Heart left ventricle (tissue), 16 donors: ENCODE results near the gene RBM47. TPM values are rescaled to one million over a fixed set of nuclear protein-coding genes. Genes with fewer than 3 reads are reported as not detected.

Experiments used
- ATAC-seq, 4 donors: fragments of 200-7000 bp; cut with Tn5 transposase; one replicate each; pipeline ENCODE4 v1.9.1; 2020 to 2022; ENCODE audit warnings: moderate library complexity in 4 of 4, mild to moderate bottlenecking in 3 of 4, moderate number of reproducible peaks in 1 of 4
- DNase-seq, 5 donors: peaks; one replicate each; pipeline ENCODE4 v3.0.0-alpha.2; 2020
- H3K27ac ChIP-seq, 12 donors: fragments of 200-600 bp; sonication (generic) in 4 of 12; one replicate each; pipeline versions ENCODE4 v1.5.0 to v1.8.0; 2016 to 2022; ENCODE audit warnings: mild to moderate bottlenecking in 2 of 12
- H3K27me3 ChIP-seq, 9 donors: fragments of 200-600 bp; sonication (generic) in 2 of 9; one replicate each; pipeline versions ENCODE4 v1.5.1 to v1.8.0; 2016 to 2022; ENCODE audit warnings: mild to moderate bottlenecking in 3 of 9
- H3K36me3 ChIP-seq, 9 donors: fragments of 200-600 bp; sonication (generic) in 2 of 9; one replicate each; pipeline versions ENCODE4 v1.5.0 to v1.8.0; 2018 to 2022; ENCODE audit warnings: mild to moderate bottlenecking in 2 of 9
- H3K4me1 ChIP-seq, 12 donors: fragments of 200-600 bp; sonication (generic) in 4 of 12; one replicate each; pipeline versions ENCODE4 v1.5.0 to v1.8.0; 2016 to 2022; ENCODE audit warnings: mild to moderate bottlenecking in 3 of 12
- H3K4me3 ChIP-seq, 12 donors: fragments of 200-600 bp; sonication (generic) in 4 of 12; one replicate each; pipeline versions ENCODE4 v1.5.0 to v1.8.0; 2017 to 2022; ENCODE audit warnings: mild to moderate bottlenecking in 9 of 12, moderate library complexity in 4 of 12
- H3K9me3 ChIP-seq, 12 donors: fragments of 200-600 bp; sonication (generic) in 4 of 12; one replicate each; pipeline versions ENCODE4 v1.5.0 to v1.8.0; 2016 to 2022; ENCODE audit warnings: mild to moderate bottlenecking in 1 of 12
- CTCF ChIP-seq, 12 donors: fragments of 200-600 bp; sonication (generic) in 4 of 12; IDR thresholded peaks; one replicate each; pipeline versions ENCODE4 v1.5.0 to v1.8.0; 2018 to 2022; ENCODE audit warnings: antibody characterized with exemption in 12 of 12, mild to moderate bottlenecking in 5 of 12
- POLR2A ChIP-seq, 2 donors: fragments of 450-650 bp; IDR thresholded peaks; one replicate each; pipeline ENCODE4 v1.6.1; 2017; ENCODE audit warnings: antibody characterized with exemption in 2 of 2, mild to moderate bottlenecking in 2 of 2, moderate library complexity in 2 of 2
- WGBS, 4 donors: extraction: QIAGEN DNeasy Blood & Tissue Kit in 2 of 4; methylation state at CpG; one replicate each; pipeline versions ENCODE4 v1.1.5 to v1.1.7; 2013 to 2018; 5-methylcytosine and 5-hydroxymethylcytosine counted together
- intact Hi-C, 10 donors: fragments of 100-400 bp; cut with DNase I; formaldehyde crosslinking; loops; one replicate each; pipeline versions ENCODE4 v1.11.1 to v1.14.2; 2022
- polyA plus RNA-seq, 2 donors: library from polyadenylated mRNA; stranded (reverse); fragments of 200-250 nt; gene quantifications; one replicate each; pipeline ENCODE4 v1.2.3, GENCODE V29; 2013
- total RNA-seq, 9 donors: library from RNA; depleted of rRNA in 2 of 9; stranded (reverse); fragments of >200 nt in 2 of 9; fragmentation: NEBNext Ultra II Directional in 3 of 9; extraction: Animal tissue kit (Norgen Biotek cat#: 25700) in 3 of 9; gene quantifications; one replicate each; pipeline versions ENCODE4 v1.1.0 to v1.2.4, GENCODE V29; 2016 to 2023
- donor health status: ischemic (EF 13 %, LVEDD 7.1; RV severe dilation, severe dysfunction).
- donor health status: healthy with polysubstance abuse.
- donor health status: DM: no; HTN: yes; CAD: no.
- donor health status: DM: no; HTN: no; CAD: no.
- donor health status: ischemic (EF 25% LVEDD 6.9; RV normal size, moderate dysfunction).
- donor health status: ischemic (EF 25% LVEDD 5.7; RV mildly dilated, moderate dysfunction).
- donor health status: healthy.
- donor health status: DM: yes; HTN: yes; CAD: no.
- donor health status: ischemic (EF 35%, LVEDD 5.7; RV mildly dilated, moderate dysfunction).
- donor health status: nonischemic (EF 11% LVEDD 7.7; RV severe dilation, severe dysfunction).
- donor health status: DM: yes; HTN: yes; CAD: no.
- donor health status: PGD.
- donor health status: ischemic (EF 29% LVEDD 5.4; RV normal size, mild dysfunction).
- donor health status: nonischemic (EF 23%, LVEDD 6.1; RV moderate dilation, normal function).

Gene RBM47
- total and polyA plus RNA-seq, 11 donors: 0.50 to 29.9 (median 3.5) TPM

- H3K9me3 ChIP-seq: no peaks in the 10 kb centered on the region
- DNase-seq: no peak
These were observed 88.9 kb downstream of the RBM47 start for GRCh38 chr4:40540800-40541199.

GRCh38 chr4:40536032-40536431, 93.6 kb downstream of the RBM47 start:
- WGBS, 4 donors: 77 to 85% (median 80%) methylated on average over 4 of the region's 4 CpGs
- intact Hi-C loops: no loop called here
- DNase-seq: no peak
- H3K27ac ChIP-seq: no peak overlapping the region
- no peaks in the 10 kb centered on the region for H3K9me3 ChIP-seq
- no peaks in the 10 kb centered on the region for H3K27me3 ChIP-seq
- TF ChIP-seq POLR2A (IDR thresholded peaks at IDR 0.05): no peak
- TF ChIP-seq CTCF (IDR thresholded peaks at IDR 0.05): no peak
- no peaks in the 10 kb centered on the region for H3K36me3 ChIP-seq
- H3K4me3 ChIP-seq: no peak overlapping the region
- H3K4me1 ChIP-seq: no peaks in the 10 kb centered on the region
- ATAC-seq: no peak

More at GRCh38 chr4:40540800-40541199, 88.9 kb downstream of the RBM47 start:
- H3K27ac ChIP-seq: no peak overlapping the region
- H3K36me3 ChIP-seq: no peaks in the 10 kb centered on the region
- TF ChIP-seq CTCF (IDR thresholded peaks at IDR 0.05): no peak
- no peak for TF ChIP-seq POLR2A (IDR thresholded peaks at IDR 0.05)
- intact Hi-C loops: no loop called here
- H3K4me1 ChIP-seq: no peaks in the 10 kb centered on the region
- 83 to 88% (median 86%) methylated on average over 7 of the region's 7 CpGs for WGBS, 4 donors
- no peak overlapping the region for H3K4me3 ChIP-seq
- no peaks in the 10 kb centered on the region for H3K27me3 ChIP-seq
- no peak for ATAC-seq

- Histone ChIP-seq H3K27ac (no peak overlapping the region), H3K4me1 (no peaks in the 10 kb centered on the region), H3K9me3 (no peaks in the 10 kb centered on the region), H3K27me3 (no peaks in the 10 kb centered on the region), H3K36me3 (no peaks in the 10 kb centered on the region), H3K4me3 (no peak overlapping the region)
- intact Hi-C loops: no loop called here
- 84 to 95% (median 86%) methylated on average over 3 of the region's 3 CpGs for WGBS, 4 donors
- TF ChIP-seq CTCF (IDR thresholded peaks at IDR 0.05): no peak
- TF ChIP-seq POLR2A (IDR thresholded peaks at IDR 0.05): no peak
- DNase-seq: no peak
- ATAC-seq: no peak
These were observed 98.0 kb downstream of the RBM47 start for GRCh38 chr4:40531636-40532023.

- Histone ChIP-seq H3K27ac (no peak overlapping the region), H3K27me3 (no peaks in the 10 kb centered on the region), H3K4me1 (peaks cover 0 to 5% (median 0%) of the 10 kb centered on the region in 12 donors), H3K4me3 (no peak overlapping the region), H3K9me3 (no peaks in the 10 kb centered on the region), H3K36me3 (no peaks in the 10 kb centered on the region)
- DNase-seq (no peak), ATAC-seq (no peak)
- WGBS, 4 donors: 81 to 94% (median 88%) methylated on average over 10 of the region's 10 CpGs
- intact Hi-C loops: no loop called here
- TF ChIP-seq POLR2A (IDR thresholded peaks at IDR 0.05): no peak
- no peak for TF ChIP-seq CTCF (IDR thresholded peaks at IDR 0.05)
These were observed 98.6 kb downstream of the RBM47 start for GRCh38 chr4:40530961-40531635.
